Measurements from ENCODE around the gene KRT16.
A peak's percentile ranks its signal among the peaks of the same experiment; 100 is the strongest.
"Not testable (repeated sequence)": the region's sequence is repeated elsewhere in the genome, so short reads cannot be mapped to it uniquely, and the experiment has no call there.

The KRT16 gene

GRCh38 chr17:41585301-41586056 is 27.1 kb downstream of the KRT16 start:
- ATAC-seq (ENCODE audit: low read depth), result no peak
- Histone ChIP-seq H3K4me3 (ENCODE audit: severe bottlenecking) (peak overlapping the region; percentile 45), H3K9me3 (ENCODE audit: severe bottlenecking) (no peaks in the 10 kb centered on the region)

GRCh38 chr17:41584331-41584927 is 28.1 kb downstream of the KRT16 start:
- Histone ChIP-seq H3K4me1 (ENCODE audit: insufficient read depth, poor library complexity, severe bottlenecking) (peaks cover 22% of the 10 kb centered on the region), H3K4me3 (ENCODE audit: severe bottlenecking) (peak overlapping the region; percentile 45), H3K36me3 (ENCODE audit: low read depth) (peaks cover 46% of the 10 kb centered on the region), H3K27ac (ENCODE audit: poor library complexity, severe bottlenecking) (peak overlapping the region; percentile 95)
- DNase-seq (ENCODE audit: low spot score); H3K9me3 ChIP-seq (ENCODE audit: severe bottlenecking); H3K27me3 ChIP-seq (ENCODE audit: insufficient read depth, poor library complexity, severe bottlenecking); ATAC-seq (ENCODE audit: low read depth): not testable (repeated sequence)

More at GRCh38 chr17:41585301-41586056, 27.1 kb downstream of the KRT16 start:
- H3K36me3 ChIP-seq (ENCODE audit: low read depth), result peaks cover 46% of the 10 kb centered on the region
- DNase-seq (ENCODE audit: low spot score), result no peak
- H3K27ac ChIP-seq (ENCODE audit: poor library complexity, severe bottlenecking), result peak overlapping the region; percentile 95
- H3K27me3 ChIP-seq (ENCODE audit: insufficient read depth, poor library complexity, severe bottlenecking), result no peaks in the 10 kb centered on the region
- H3K4me1 ChIP-seq (ENCODE audit: insufficient read depth, poor library complexity, severe bottlenecking), result peaks cover 16% of the 10 kb centered on the region
- TF ChIP-seq, protein P1, sequence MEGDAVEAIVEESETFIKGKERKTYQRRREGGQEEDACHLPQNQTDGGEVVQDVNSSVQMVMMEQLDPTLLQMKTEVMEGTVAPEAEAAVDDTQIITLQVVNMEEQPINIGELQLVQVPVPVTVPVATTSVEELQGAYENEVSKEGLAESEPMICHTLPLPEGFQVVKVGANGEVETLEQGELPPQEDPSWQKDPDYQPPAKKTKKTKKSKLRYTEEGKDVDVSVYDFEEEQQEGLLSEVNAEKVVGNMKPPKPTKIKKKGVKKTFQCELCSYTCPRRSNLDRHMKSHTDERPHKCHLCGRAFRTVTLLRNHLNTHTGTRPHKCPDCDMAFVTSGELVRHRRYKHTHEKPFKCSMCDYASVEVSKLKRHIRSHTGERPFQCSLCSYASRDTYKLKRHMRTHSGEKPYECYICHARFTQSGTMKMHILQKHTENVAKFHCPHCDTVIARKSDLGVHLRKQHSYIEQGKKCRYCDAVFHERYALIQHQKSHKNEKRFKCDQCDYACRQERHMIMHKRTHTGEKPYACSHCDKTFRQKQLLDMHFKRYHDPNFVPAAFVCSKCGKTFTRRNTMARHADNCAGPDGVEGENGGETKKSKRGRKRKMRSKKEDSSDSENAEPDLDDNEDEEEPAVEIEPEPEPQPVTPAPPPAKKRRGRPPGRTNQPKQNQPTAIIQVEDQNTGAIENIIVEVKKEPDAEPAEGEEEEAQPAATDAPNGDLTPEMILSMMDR (IDR thresholded peaks at IDR 0.05; ENCODE audit: poor library complexity, severe bottlenecking), result no peak

- ATAC-seq (ENCODE audit: low read depth) (no peak), DNase-seq (ENCODE audit: low spot score) (no peak)
- no peak overlapping the region for H3K4me3 ChIP-seq (ENCODE audit: severe bottlenecking)
Measured at GRCh38 chr17:41583137-41584127, 29.1 kb downstream of the KRT16 start.

GRCh38 chr17:41582061-41582968 is 30.3 kb downstream of the KRT16 start:
- not testable (repeated sequence) for DNase-seq (ENCODE audit: low spot score); ATAC-seq (ENCODE audit: low read depth); H3K27me3 ChIP-seq (ENCODE audit: insufficient read depth, poor library complexity, severe bottlenecking); H3K9me3 ChIP-seq (ENCODE audit: severe bottlenecking); H3K4me3 ChIP-seq (ENCODE audit: severe bottlenecking)
- Histone ChIP-seq H3K4me1 (ENCODE audit: insufficient read depth, poor library complexity, severe bottlenecking) (peaks cover 19% of the 10 kb centered on the region), H3K27ac (ENCODE audit: poor library complexity, severe bottlenecking) (peak overlapping the region; percentile 95), H3K36me3 (ENCODE audit: low read depth) (peaks cover 46% of the 10 kb centered on the region)

More at GRCh38 chr17:41583137-41584127, 29.1 kb downstream of the KRT16 start:
- Histone ChIP-seq H3K9me3 (ENCODE audit: severe bottlenecking) (no peaks in the 10 kb centered on the region), H3K27me3 (ENCODE audit: insufficient read depth, poor library complexity, severe bottlenecking) (no peaks in the 10 kb centered on the region), H3K36me3 (ENCODE audit: low read depth) (peaks cover 46% of the 10 kb centered on the region), H3K27ac (ENCODE audit: poor library complexity, severe bottlenecking) (peak overlapping the region; percentile 95), H3K4me1 (ENCODE audit: insufficient read depth, poor library complexity, severe bottlenecking) (peaks cover 22% of the 10 kb centered on the region)
- TF ChIP-seq, protein P1 (IDR thresholded peaks at IDR 0.05; ENCODE audit: poor library complexity, severe bottlenecking), result no peak

- no peak for DNase-seq (ENCODE audit: low spot score)
- TF ChIP-seq, protein P1 (IDR thresholded peaks at IDR 0.05; ENCODE audit: poor library complexity, severe bottlenecking), result no peak
Measured at GRCh38 chr17:41581366-41582060, 31.1 kb downstream of the KRT16 start.

More at GRCh38 chr17:41581366-41582060, 31.1 kb downstream of the KRT16 start:
- no peaks in the 10 kb centered on the region for H3K9me3 ChIP-seq (ENCODE audit: severe bottlenecking)
- H3K36me3 ChIP-seq (ENCODE audit: low read depth), result peaks cover 46% of the 10 kb centered on the region
- peak; percentile 7 for ATAC-seq (ENCODE audit: low read depth)
- H3K4me3 ChIP-seq (ENCODE audit: severe bottlenecking), result no peak overlapping the region
- H3K27ac ChIP-seq (ENCODE audit: poor library complexity, severe bottlenecking), result peak overlapping the region; percentile 95
- H3K27me3 ChIP-seq (ENCODE audit: insufficient read depth, poor library complexity, severe bottlenecking), result no peaks in the 10 kb centered on the region
- peaks cover 19% of the 10 kb centered on the region for H3K4me1 ChIP-seq (ENCODE audit: insufficient read depth, poor library complexity, severe bottlenecking)
